ENCODE data around the gene PSD4. TPM values are rescaled to one million over a fixed set of nuclear protein-coding genes. Genes with fewer than 3 reads are reported as not detected.

The PSD4 gene
- polyA plus RNA-seq, 1 of the 3 experiments (the other 2 are of a cell fraction) = 0.35 TPM

DNA sequence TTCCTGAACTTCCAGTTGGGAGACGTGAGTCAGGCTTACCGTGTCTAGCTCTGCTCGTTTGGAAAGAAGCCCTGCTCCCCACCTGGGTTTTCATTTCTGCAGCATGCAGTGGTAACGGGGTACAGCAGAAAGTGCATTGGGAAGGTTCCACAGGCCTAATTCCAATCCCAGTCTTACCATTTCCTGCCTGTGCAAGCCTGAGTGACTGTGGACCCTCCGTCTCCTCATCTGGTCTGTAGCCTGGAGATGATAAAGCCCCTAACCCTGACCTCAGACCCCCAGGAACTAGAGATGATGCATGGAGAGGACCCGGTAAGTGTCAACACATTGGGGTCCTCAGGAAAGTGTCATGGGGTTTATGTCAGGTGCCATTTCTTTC, 5.8 kb upstream of the PSD4 start:
- POLR2A ChIA-PET = no interaction called here
- Histone ChIP-seq H3K27me3 (ENCODE audit: insufficient read depth) (no peaks in the 10 kb centered on the region; the same call in 1 of the 2 replicates), H3K9me2 (no peaks in the 10 kb centered on the region), H3K79me2 (ENCODE audit: insufficient read depth) (no peaks in the 10 kb centered on the region), H3K4me3 (ENCODE audit: low read depth in 2 of 2, low read length in 1 of 2) (no peak overlapping the region), H3K4me1 (ENCODE audit: control insufficient read depth in 1 of 2, insufficient read depth in 2 of 2, low read depth in 1 of 2, low read length in 1 of 2) (no peaks in the 10 kb centered on the region), H3K9ac (no peak overlapping the region), H3K27ac (ENCODE audit: low read depth in 2 of 2, low read length in 1 of 2) (no peak overlapping the region), H3F3A (replicated peaks; ENCODE audit: insufficient read depth) (no peaks in the 10 kb centered on the region), H4K20me1 (ENCODE audit: insufficient read depth) (no peaks in the 10 kb centered on the region), H3K36me3 (replicated peaks in 1 of 2; ENCODE audit: control insufficient read depth in 1 of 2, insufficient read depth in 2 of 2, low read length in 1 of 2) (no peaks in the 10 kb centered on the region), H2AFZ (ENCODE audit: low read depth) (no peak overlapping the region), H3K9me3 (no peaks in the 10 kb centered on the region), H3K4me2 (no peak overlapping the region)
- no peak for DNase-seq
- no peak for TF ChIP-seq MEF2A (IDR thresholded peaks at IDR 0.05; ENCODE audit: borderline replicate concordance, low read depth)
- no peak for TF ChIP-seq TCF12 (IDR thresholded peaks at IDR 0.05)
- no peak for TF ChIP-seq NFIC (IDR thresholded peaks at IDR 0.05; ENCODE audit: borderline replicate concordance)
- TF ChIP-seq RFX5 (IDR thresholded peaks at IDR 0.05; ENCODE audit: low read length) = no peak
- no peak for TF ChIP-seq FOXJ3 (CRISPR knock-in tag; IDR thresholded peaks at IDR 0.05)
- no peak for TF ChIP-seq RCOR1 (IDR thresholded peaks at IDR 0.05; ENCODE audit: low read length)
- TF ChIP-seq FOSL2 (IDR thresholded peaks at IDR 0.05; ENCODE audit: borderline replicate concordance, low read depth) = no peak
- TF ChIP-seq GABPA (IDR thresholded peaks at IDR 0.05; ENCODE audit: low read depth) = no peak
- no peak for TF ChIP-seq TAF1 (IDR thresholded peaks at IDR 0.05; ENCODE audit: borderline replicate concordance, low read depth, low read length)
- TF ChIP-seq RXRA (IDR thresholded peaks at IDR 0.05; ENCODE audit: borderline replicate concordance, low read depth) = no peak
- TF ChIP-seq YY1 (IDR thresholded peaks at IDR 0.05; ENCODE audit: low read depth) = no peak
- TF ChIP-seq SMC3 (IDR thresholded peaks at IDR 0.05; ENCODE audit: low read depth, low read length) = no peak
- TF ChIP-seq JUND (IDR thresholded peaks at IDR 0.05) = no peak
- CTCF ChIA-PET = interaction anchor here (0.9 kb wide), 1 partner anchor 31 kb away, joined by 3 read pairs; no protein-coding TSS in a partner anchor
- WGBS (ENCODE audit: low lambda C conversion rate) = 49% methylated on average over 6 of the region's 6 CpGs

DNA sequence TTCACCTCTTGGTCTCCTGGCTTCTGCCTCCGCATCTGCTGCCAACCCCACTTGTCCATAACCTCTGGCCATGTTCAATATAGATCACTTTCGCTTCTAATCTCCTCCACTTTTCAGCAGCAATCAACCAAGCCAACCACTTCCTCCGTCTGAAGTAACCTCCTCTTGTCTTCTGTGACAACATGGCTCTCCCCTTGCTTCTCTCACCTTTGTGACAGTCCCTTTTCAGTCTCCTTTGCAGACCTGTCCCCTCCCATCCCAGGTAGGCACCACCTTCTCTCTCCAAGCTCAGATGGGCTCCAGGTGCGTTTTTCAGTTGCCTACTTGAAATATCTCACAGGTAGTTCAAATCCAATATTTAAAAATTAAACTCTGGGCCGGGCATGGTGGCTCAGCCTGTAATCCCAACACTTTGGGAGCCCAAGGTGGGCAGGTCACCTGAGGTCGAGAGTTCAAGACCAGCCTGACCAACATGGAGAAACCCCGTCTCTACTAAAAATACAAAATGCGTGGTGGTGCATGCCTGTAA, 4.7 kb upstream of the PSD4 start:
- Histone ChIP-seq H3K27ac (ENCODE audit: low read depth in 2 of 2, low read length in 1 of 2) (no peak overlapping the region), H3K27me3 (ENCODE audit: insufficient read depth) (no peaks in the 10 kb centered on the region; the same call in 1 of the 2 replicates), H3K4me1 (ENCODE audit: control insufficient read depth in 1 of 2, insufficient read depth in 2 of 2, low read depth in 1 of 2, low read length in 1 of 2) (no peaks in the 10 kb centered on the region), H3K79me2 (ENCODE audit: insufficient read depth) (no peaks in the 10 kb centered on the region), H3K4me3 (ENCODE audit: low read depth in 2 of 2, low read length in 1 of 2) (no peak overlapping the region), H4K20me1 (ENCODE audit: insufficient read depth) (no peaks in the 10 kb centered on the region), H3K9ac (no peak overlapping the region), H2AFZ (ENCODE audit: low read depth) (no peak overlapping the region), H3K36me3 (replicated peaks in 1 of 2; ENCODE audit: control insufficient read depth in 1 of 2, insufficient read depth in 2 of 2, low read length in 1 of 2) (no peaks in the 10 kb centered on the region), H3F3A (replicated peaks; ENCODE audit: insufficient read depth) (no peaks in the 10 kb centered on the region), H3K4me2 (no peak overlapping the region), H3K9me3 (no peaks in the 10 kb centered on the region), H3K9me2 (no peaks in the 10 kb centered on the region)
- DNase-seq = no peak
- TF ChIP-seq TAF1 (IDR thresholded peaks at IDR 0.05; ENCODE audit: borderline replicate concordance, low read depth, low read length) (no peak), EZH2phosphoT487 (IDR thresholded peaks at IDR 0.05; ENCODE audit: borderline replicate concordance, low read depth) (no peak), MXI1 (IDR thresholded peaks at IDR 0.05; ENCODE audit: low read depth, low read length) (no peak), JUND (IDR thresholded peaks at IDR 0.05) (no peak), FOXM1 (IDR thresholded peaks at IDR 0.05; ENCODE audit: low read depth) (no peak), RAD21 (IDR thresholded peaks at IDR 0.05; ENCODE audit: low read length) (no peak), NRF1 (IDR thresholded peaks at IDR 0.05; ENCODE audit: low read depth, low read length) (no peak), ELF1 (IDR thresholded peaks at IDR 0.05) (no peak), TCF12 (IDR thresholded peaks at IDR 0.05) (no peak), YY1 (IDR thresholded peaks at IDR 0.05; ENCODE audit: low read depth) (no peak), EP300 (IDR thresholded peaks at IDR 0.05; ENCODE audit: borderline replicate concordance in 1 of 2, low read depth in 1 of 2, low read length in 1 of 2) (no peak), FOSL2 (IDR thresholded peaks at IDR 0.05; ENCODE audit: borderline replicate concordance, low read depth) (no peak), GABPA (IDR thresholded peaks at IDR 0.05; ENCODE audit: low read depth) (no peak), FOXJ3 (CRISPR knock-in tag; IDR thresholded peaks at IDR 0.05) (no peak), RXRA (IDR thresholded peaks at IDR 0.05; ENCODE audit: borderline replicate concordance, low read depth) (no peak), SMC3 (IDR thresholded peaks at IDR 0.05; ENCODE audit: low read depth, low read length) (no peak)
- TF ChIP-seq, protein P1, sequence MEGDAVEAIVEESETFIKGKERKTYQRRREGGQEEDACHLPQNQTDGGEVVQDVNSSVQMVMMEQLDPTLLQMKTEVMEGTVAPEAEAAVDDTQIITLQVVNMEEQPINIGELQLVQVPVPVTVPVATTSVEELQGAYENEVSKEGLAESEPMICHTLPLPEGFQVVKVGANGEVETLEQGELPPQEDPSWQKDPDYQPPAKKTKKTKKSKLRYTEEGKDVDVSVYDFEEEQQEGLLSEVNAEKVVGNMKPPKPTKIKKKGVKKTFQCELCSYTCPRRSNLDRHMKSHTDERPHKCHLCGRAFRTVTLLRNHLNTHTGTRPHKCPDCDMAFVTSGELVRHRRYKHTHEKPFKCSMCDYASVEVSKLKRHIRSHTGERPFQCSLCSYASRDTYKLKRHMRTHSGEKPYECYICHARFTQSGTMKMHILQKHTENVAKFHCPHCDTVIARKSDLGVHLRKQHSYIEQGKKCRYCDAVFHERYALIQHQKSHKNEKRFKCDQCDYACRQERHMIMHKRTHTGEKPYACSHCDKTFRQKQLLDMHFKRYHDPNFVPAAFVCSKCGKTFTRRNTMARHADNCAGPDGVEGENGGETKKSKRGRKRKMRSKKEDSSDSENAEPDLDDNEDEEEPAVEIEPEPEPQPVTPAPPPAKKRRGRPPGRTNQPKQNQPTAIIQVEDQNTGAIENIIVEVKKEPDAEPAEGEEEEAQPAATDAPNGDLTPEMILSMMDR (IDR thresholded peaks at IDR 0.05) = no peak
- TF ChIP-seq, protein P2, sequence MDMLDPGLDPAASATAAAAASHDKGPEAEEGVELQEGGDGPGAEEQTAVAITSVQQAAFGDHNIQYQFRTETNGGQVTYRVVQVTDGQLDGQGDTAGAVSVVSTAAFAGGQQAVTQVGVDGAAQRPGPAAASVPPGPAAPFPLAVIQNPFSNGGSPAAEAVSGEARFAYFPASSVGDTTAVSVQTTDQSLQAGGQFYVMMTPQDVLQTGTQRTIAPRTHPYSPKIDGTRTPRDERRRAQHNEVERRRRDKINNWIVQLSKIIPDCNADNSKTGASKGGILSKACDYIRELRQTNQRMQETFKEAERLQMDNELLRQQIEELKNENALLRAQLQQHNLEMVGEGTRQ (IDR thresholded peaks at IDR 0.05; ENCODE audit: borderline replicate concordance, low read depth, low read length) = no peak
- TF ChIP-seq, protein P3, sequence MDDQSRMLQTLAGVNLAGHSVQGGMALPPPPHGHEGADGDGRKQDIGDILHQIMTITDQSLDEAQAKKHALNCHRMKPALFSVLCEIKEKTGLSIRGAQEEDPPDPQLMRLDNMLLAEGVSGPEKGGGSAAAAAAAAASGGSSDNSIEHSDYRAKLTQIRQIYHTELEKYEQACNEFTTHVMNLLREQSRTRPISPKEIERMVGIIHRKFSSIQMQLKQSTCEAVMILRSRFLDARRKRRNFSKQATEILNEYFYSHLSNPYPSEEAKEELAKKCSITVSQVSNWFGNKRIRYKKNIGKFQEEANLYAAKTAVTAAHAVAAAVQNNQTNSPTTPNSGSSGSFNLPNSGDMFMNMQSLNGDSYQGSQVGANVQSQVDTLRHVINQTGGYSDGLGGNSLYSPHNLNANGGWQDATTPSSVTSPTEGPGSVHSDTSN (IDR thresholded peaks at IDR 0.05) = no peak
- TF ChIP-seq, protein P4, sequence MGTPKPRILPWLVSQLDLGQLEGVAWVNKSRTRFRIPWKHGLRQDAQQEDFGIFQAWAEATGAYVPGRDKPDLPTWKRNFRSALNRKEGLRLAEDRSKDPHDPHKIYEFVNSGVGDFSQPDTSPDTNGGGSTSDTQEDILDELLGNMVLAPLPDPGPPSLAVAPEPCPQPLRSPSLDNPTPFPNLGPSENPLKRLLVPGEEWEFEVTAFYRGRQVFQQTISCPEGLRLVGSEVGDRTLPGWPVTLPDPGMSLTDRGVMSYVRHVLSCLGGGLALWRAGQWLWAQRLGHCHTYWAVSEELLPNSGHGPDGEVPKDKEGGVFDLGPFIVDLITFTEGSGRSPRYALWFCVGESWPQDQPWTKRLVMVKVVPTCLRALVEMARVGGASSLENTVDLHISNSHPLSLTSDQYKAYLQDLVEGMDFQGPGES (IDR thresholded peaks at IDR 0.05; ENCODE audit: low read depth, low read length) = no peak
- WGBS (ENCODE audit: low lambda C conversion rate) = 38% methylated on average over 8 of the region's 8 CpGs
- ChIA-PET CTCF (no interaction called here), POLR2A (no interaction called here)

All from SK-N-SH (cell line).